NT2/D1 (cell line): ENCODE measurements around the gene DLG2.

Experiments used
- SUZ12 ChIP-seq: IDR thresholded peaks from 2 replicates; pipeline ENCODE4 v1.6.1; 2011; ENCODE audit not compliant: insufficient read length, insufficient read depth; ENCODE audit errors: extremely low read depth
- YY1 ChIP-seq: IDR thresholded peaks from 2 replicates; pipeline ENCODE4 v1.6.1; 2011; ENCODE audit not compliant: insufficient read length, insufficient read depth
- ZNF274 ChIP-seq: IDR thresholded peaks from 2 replicates; pipeline ENCODE4 v1.6.1; 2011; ENCODE audit warnings: mild to moderate bottlenecking, low read depth, low read length

DNA sequence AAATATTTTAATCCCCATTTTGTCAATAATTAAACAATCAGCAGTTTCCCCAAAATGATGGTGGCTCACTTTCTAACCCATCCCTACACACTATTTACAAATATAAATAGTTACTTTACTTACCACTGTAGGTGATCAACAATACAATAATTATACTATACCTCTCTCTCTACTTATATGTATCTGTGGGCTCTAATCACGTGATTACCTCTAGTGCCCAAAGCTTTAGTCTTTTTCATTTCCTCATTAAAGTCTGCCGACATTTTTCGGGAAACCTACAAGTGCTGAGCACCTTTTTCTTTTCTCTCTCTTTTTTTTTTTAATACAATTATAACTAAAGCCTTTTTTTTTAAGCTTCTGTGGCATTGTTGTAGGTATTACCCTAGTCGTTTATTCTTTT lies 23.9 kb downstream of the DLG2 start:
- TF ChIP-seq YY1, result no peak
- no peak for TF ChIP-seq SUZ12
- TF ChIP-seq ZNF274, result no peak
